Lower leg skin (tissue), 4 donors: ENCODE data around the gene NDC80. TPM values are rescaled to one million over a fixed set of nuclear protein-coding genes. Genes with fewer than 3 reads are reported as not detected.

Experiments
- DNase-seq, 2 donors: peaks; one replicate each; pipeline ENCODE4 v3.0.0-alpha.2; 2019; ENCODE audit warnings: low spot score in 2 of 2
- H3K4me3 ChIP-seq: fragments of 200-600 bp; sonication (generic); 2 replicates; pipeline ENCODE4 v1.5.1; 2017; ENCODE audit warnings: mild to moderate bottlenecking, low read depth; ENCODE audit not compliant: poor library complexity, severe bottlenecking
- POLR2A ChIP-seq, 2 donors: fragments of 450-650 bp; IDR thresholded peaks; one replicate each; pipeline ENCODE4 v1.6.1; 2016 to 2017; ENCODE audit warnings: antibody characterized with exemption in 2 of 2, mild to moderate bottlenecking in 1 of 2, moderate library complexity in 1 of 2
- WGBS, 2 donors: methylation state at CpG; one replicate each; pipeline ENCODE4 v1.1.5; 2018; 5-methylcytosine and 5-hydroxymethylcytosine counted together
- intact Hi-C: fragments of 100-400 bp; cut with DNase I; formaldehyde crosslinking; loops from one replicate; pipeline ENCODE4 v1.15.0; 2023; ENCODE audit warnings: low total_unique reads
- total RNA-seq, 4 donors: library from RNA; depleted of rRNA; stranded (reverse); fragments of >200 nt; gene quantifications; one replicate each; pipeline ENCODE4 v1.1.0, GENCODE V29; 2016
- TF ChIP-seq, protein P1 (sequence below), 3 donors: fragments of 450-650 bp; IDR thresholded peaks; one replicate each; pipeline ENCODE4 v1.5.1; 2016; ENCODE audit warnings: antibody characterized with exemption in 3 of 3, mild to moderate bottlenecking in 3 of 3, moderate library complexity in 2 of 3

The NDC80 gene
- total RNA-seq, 4 donors from 2014 or later: 0.29 to 2.4 (median 1.4) TPM

DNA sequence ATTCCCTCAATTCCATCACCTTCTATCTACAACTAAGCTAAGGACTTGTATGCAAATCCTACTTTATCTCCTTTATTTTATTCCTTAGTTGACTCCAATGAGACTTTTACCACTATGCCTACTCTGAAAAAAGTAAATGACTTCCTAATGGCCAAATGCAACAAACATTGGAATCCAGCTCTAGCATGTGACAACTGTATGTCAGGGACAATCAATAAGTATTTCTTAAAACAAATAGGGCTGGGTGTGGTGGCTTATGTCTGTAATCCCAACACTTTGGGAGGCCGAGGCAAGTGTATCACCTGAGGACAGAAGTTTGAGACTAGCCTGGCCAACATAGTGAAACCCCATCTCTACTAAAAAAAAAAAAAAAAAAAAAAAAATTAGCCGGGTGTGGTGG is 21.9 kb upstream of the NDC80 start:
- TF ChIP-seq, protein P1, sequence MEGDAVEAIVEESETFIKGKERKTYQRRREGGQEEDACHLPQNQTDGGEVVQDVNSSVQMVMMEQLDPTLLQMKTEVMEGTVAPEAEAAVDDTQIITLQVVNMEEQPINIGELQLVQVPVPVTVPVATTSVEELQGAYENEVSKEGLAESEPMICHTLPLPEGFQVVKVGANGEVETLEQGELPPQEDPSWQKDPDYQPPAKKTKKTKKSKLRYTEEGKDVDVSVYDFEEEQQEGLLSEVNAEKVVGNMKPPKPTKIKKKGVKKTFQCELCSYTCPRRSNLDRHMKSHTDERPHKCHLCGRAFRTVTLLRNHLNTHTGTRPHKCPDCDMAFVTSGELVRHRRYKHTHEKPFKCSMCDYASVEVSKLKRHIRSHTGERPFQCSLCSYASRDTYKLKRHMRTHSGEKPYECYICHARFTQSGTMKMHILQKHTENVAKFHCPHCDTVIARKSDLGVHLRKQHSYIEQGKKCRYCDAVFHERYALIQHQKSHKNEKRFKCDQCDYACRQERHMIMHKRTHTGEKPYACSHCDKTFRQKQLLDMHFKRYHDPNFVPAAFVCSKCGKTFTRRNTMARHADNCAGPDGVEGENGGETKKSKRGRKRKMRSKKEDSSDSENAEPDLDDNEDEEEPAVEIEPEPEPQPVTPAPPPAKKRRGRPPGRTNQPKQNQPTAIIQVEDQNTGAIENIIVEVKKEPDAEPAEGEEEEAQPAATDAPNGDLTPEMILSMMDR (IDR thresholded peaks at IDR 0.05): no peak
- no peak for TF ChIP-seq POLR2A (IDR thresholded peaks at IDR 0.05)
- intact Hi-C loops: no loop called here
- no peak overlapping the region for H3K4me3 ChIP-seq
- WGBS, 2 donors: 93 to 94% methylated on average over 2 of the region's 2 CpGs
- DNase-seq: no peak

- DNase-seq: no peak
- no peak for TF ChIP-seq POLR2A (IDR thresholded peaks at IDR 0.05)
- TF ChIP-seq, protein P1 (IDR thresholded peaks at IDR 0.05): no peak
- WGBS, 2 donors: 81 to 94% methylated on average over 3 of the region's 3 CpGs
- H3K4me3 ChIP-seq: no peak overlapping the region
- intact Hi-C loops: no loop called here
Measured at GRCh38 chr18:2551425-2551824, 19.9 kb upstream of the NDC80 start.

GRCh38 chr18:2554696-2555095 is 16.7 kb upstream of the NDC80 start:
- intact Hi-C loops: no loop called here
- TF ChIP-seq, protein P1 (IDR thresholded peaks at IDR 0.05): no peak
- no peak for TF ChIP-seq POLR2A (IDR thresholded peaks at IDR 0.05)
- H3K4me3 ChIP-seq: no peak overlapping the region
- whole genome bisulfite sequencing, 2 donors: 86 to 92% methylated on average over 4 of the region's 4 CpGs
- no peak for DNase-seq

DNA sequence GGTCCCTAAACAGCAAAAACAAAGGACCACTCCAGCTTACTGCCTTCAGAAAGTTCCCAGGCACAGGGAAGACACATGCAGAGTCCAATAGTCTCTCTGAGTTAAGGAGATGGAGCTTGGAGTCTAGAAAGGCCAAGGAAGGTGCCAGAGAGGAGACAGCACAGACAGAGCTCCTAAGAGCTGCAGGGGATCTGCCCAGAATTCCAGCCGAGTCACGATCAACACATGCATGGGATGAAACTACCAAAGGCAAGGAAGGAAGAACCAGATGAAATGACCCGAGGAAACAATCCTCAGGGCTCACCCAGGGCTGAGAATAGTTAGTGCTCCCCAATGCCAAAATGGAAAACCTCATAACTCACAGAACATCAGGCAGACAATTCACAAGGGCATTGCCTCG is 15.5 kb upstream of the NDC80 start:
- DNase-seq: no peak
- TF ChIP-seq, protein P1 (IDR thresholded peaks at IDR 0.05): no peak
- no peak for TF ChIP-seq POLR2A (IDR thresholded peaks at IDR 0.05)
- intact Hi-C loops: no loop called here
- H3K4me3 ChIP-seq: no peak overlapping the region
- 76 to 85% methylated on average over 4 of the region's 4 CpGs for WGBS, 2 donors

DNA sequence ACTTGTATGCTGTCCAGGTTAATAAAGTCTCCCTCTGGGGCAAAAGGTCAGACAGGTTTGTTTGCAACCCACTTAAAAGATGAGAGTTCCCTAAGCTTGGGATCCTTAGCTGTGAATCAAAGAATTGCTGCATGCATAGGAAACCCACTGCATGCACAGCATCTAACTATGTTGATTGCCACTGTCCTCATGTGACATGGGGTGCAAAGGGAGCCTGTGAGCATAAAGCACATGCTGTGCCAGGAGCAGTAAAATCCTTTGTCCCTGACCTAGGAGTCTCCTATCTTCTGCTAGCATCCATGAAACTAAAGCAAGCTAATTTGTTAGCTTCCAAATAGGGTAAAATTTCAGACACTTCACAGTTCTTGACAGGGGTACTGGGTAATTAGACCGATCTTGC is 13.8 kb upstream of the NDC80 start:
- 100% methylated on average over 1 of the region's 1 CpG for WGBS, 2 donors
- TF ChIP-seq, protein P1 (IDR thresholded peaks at IDR 0.05): no peak
- TF ChIP-seq POLR2A (IDR thresholded peaks at IDR 0.05): no peak
- H3K4me3 ChIP-seq: no peak overlapping the region
- intact Hi-C loops: no loop called here
- DNase-seq: no peak

DNA sequence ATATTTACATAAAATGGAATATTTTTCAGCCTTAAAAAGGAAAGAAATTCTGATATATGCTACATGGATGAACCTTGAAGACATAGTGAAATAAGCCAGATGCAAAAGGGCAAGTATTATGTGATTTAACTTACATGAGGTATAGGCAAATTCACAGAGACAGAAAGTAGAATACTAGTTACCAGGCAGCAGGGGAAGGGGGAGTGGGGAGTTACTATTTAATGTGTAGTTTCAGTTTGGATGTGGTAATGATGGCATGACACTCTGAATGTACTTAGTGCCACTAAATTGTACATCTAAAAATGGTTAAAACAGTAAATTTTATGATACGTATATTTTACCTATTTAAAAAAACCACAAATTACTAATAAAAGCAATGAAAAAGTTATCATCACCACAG is 12.1 kb upstream of the NDC80 start:
- intact Hi-C loops: no loop called here
- no peak overlapping the region for H3K4me3 ChIP-seq
- DNase-seq: no peak
- TF ChIP-seq POLR2A (IDR thresholded peaks at IDR 0.05): no peak
- TF ChIP-seq, protein P1 (IDR thresholded peaks at IDR 0.05): no peak
- WGBS, 2 donors: 93 to 98% methylated on average over 1 of the region's 1 CpG
